ENCODE results near the gene SRXN1. TPM values are rescaled to one million over a fixed set of nuclear protein-coding genes. Genes with fewer than 3 reads are reported as not detected.

The SRXN1 gene
- total and polyA plus RNA-seq, 9 of the 15 experiments (the other 6 are each of a cell fraction or from before 2014, with no cell fraction given) = 6.8 to 36.4 (median 21.6) TPM

DNA sequence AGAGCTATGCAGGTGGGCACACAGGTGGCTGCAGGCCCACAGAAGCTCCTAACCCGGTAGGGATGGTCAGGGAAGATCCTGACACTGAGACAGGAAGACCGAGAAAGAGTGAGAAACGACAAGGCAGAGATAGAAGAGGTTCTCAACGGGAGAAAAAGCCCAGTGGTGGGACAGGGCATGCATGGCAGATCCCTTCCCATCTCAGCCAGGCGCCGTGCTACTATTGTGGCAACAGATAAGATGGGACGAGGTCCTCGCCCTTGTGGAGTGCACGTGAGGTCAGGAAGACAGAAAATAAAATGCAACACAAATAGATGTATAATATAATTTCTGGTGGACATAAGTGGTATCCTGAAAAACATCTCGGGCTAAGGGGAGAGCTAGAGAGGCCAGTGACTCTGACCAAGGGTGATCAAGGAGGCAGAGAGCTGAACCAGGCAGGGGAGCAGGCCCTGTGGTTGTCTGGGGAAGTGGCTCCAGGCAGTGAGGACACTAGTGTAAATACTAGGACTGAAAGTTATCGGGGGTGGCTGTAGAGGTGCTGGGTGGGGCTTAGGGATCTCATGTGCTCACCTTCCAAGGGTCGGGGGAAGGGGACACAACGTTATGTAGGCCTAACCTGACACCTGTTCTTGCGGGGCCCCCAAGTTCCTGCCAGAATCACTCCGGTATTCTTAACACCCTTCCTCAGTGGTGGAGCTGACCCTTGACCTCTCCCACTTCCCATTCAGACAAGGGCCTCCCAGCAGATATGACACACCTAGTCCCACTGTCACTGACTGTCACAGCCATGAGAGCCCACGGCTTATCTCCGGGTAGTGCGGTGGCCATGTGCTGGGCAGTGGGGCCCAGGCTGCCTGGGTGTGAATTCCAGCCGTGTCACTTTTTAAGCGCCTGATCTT is 1.0 kb downstream of the SRXN1 start (continued):
- TF ChIP-seq, protein P1, sequence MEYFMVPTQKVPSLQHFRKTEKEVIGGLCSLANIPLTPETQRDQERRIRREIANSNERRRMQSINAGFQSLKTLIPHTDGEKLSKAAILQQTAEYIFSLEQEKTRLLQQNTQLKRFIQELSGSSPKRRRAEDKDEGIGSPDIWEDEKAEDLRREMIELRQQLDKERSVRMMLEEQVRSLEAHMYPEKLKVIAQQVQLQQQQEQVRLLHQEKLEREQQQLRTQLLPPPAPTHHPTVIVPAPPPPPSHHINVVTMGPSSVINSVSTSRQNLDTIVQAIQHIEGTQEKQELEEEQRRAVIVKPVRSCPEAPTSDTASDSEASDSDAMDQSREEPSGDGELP (CRISPR knock-in tag; IDR thresholded peaks at IDR 0.05; ENCODE audit: borderline replicate concordance) = peak; percentile 66; the same call in 1 of the 2 replicates
- no peak for TF ChIP-seq TBP (optimal IDR thresholded peaks at IDR 0.05; ENCODE audit: low read depth, low read length)
- 0 out of 2 replicates have a peak, but pooled peaks have one; percentile 43 for TF ChIP-seq SMARCE1 (IDR thresholded peaks at IDR 0.05)
- TF ChIP-seq, protein P2, sequence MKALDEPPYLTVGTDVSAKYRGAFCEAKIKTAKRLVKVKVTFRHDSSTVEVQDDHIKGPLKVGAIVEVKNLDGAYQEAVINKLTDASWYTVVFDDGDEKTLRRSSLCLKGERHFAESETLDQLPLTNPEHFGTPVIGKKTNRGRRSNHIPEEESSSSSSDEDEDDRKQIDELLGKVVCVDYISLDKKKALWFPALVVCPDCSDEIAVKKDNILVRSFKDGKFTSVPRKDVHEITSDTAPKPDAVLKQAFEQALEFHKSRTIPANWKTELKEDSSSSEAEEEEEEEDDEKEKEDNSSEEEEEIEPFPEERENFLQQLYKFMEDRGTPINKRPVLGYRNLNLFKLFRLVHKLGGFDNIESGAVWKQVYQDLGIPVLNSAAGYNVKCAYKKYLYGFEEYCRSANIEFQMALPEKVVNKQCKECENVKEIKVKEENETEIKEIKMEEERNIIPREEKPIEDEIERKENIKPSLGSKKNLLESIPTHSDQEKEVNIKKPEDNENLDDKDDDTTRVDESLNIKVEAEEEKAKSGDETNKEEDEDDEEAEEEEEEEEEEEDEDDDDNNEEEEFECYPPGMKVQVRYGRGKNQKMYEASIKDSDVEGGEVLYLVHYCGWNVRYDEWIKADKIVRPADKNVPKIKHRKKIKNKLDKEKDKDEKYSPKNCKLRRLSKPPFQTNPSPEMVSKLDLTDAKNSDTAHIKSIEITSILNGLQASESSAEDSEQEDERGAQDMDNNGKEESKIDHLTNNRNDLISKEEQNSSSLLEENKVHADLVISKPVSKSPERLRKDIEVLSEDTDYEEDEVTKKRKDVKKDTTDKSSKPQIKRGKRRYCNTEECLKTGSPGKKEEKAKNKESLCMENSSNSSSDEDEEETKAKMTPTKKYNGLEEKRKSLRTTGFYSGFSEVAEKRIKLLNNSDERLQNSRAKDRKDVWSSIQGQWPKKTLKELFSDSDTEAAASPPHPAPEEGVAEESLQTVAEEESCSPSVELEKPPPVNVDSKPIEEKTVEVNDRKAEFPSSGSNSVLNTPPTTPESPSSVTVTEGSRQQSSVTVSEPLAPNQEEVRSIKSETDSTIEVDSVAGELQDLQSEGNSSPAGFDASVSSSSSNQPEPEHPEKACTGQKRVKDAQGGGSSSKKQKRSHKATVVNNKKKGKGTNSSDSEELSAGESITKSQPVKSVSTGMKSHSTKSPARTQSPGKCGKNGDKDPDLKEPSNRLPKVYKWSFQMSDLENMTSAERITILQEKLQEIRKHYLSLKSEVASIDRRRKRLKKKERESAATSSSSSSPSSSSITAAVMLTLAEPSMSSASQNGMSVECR (CRISPR knock-in tag; IDR thresholded peaks at IDR 0.05) = peak; percentile 49
- no peak for TF ChIP-seq ZNF274 (IDR thresholded peaks at IDR 0.05; ENCODE audit: borderline replicate concordance, low read depth, low read length)
- no peak for TF ChIP-seq RAD51 (IDR thresholded peaks at IDR 0.05; ENCODE audit: borderline replicate concordance, low read depth)
- peak; percentile 87 for TF ChIP-seq L3MBTL2 (IDR thresholded peaks at IDR 0.05)
- no peak for TF ChIP-seq NONO (IDR thresholded peaks at IDR 0.05; ENCODE audit: low read depth in 2 of 2, low read length in 1 of 2)
- TF ChIP-seq, protein P3, sequence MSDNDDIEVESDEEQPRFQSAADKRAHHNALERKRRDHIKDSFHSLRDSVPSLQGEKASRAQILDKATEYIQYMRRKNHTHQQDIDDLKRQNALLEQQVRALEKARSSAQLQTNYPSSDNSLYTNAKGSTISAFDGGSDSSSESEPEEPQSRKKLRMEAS (CRISPR knock-in tag; IDR thresholded peaks at IDR 0.05) = peak; percentile 97
- no peak for TF ChIP-seq CBX1 (IDR thresholded peaks at IDR 0.05; ENCODE audit: low read depth)
- no peak for TF ChIP-seq ZFP1 (CRISPR knock-in tag; IDR thresholded peaks at IDR 0.05)
- TF ChIP-seq TCFL5 (CRISPR knock-in tag; conservative IDR thresholded peaks at IDR 0.05) = no peak
- no peak for TF ChIP-seq NFIX (CRISPR knock-in tag; IDR thresholded peaks at IDR 0.05; ENCODE audit: low read depth)
- TF ChIP-seq CREB1 (IDR thresholded peaks at IDR 0.05) = no peak
- TF ChIP-seq CREB1 (CRISPR knock-in tag; IDR thresholded peaks at IDR 0.05) = no peak
- no peak for TF ChIP-seq FOXO4 (CRISPR knock-in tag; IDR thresholded peaks at IDR 0.05)
- TF ChIP-seq LEF1 (IDR thresholded peaks at IDR 0.05) = no peak
- TF ChIP-seq, protein P4, sequence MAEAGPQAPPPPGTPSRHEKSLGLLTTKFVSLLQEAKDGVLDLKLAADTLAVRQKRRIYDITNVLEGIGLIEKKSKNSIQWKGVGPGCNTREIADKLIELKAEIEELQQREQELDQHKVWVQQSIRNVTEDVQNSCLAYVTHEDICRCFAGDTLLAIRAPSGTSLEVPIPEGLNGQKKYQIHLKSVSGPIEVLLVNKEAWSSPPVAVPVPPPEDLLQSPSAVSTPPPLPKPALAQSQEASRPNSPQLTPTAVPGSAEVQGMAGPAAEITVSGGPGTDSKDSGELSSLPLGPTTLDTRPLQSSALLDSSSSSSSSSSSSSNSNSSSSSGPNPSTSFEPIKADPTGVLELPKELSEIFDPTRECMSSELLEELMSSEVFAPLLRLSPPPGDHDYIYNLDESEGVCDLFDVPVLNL (CRISPR knock-in tag; IDR thresholded peaks at IDR 0.05; ENCODE audit: low read depth) = no peak

All from K562 (cell line).